ENCODE measurements around the gene RHOT1.
A peak's percentile ranks its signal among the peaks of the same experiment; 100 is the strongest.
"Not testable (repeated sequence)": the region's sequence is repeated elsewhere in the genome, so short reads cannot be mapped to it uniquely, and the experiment has no call there.

RHOT1 gene

DNA sequence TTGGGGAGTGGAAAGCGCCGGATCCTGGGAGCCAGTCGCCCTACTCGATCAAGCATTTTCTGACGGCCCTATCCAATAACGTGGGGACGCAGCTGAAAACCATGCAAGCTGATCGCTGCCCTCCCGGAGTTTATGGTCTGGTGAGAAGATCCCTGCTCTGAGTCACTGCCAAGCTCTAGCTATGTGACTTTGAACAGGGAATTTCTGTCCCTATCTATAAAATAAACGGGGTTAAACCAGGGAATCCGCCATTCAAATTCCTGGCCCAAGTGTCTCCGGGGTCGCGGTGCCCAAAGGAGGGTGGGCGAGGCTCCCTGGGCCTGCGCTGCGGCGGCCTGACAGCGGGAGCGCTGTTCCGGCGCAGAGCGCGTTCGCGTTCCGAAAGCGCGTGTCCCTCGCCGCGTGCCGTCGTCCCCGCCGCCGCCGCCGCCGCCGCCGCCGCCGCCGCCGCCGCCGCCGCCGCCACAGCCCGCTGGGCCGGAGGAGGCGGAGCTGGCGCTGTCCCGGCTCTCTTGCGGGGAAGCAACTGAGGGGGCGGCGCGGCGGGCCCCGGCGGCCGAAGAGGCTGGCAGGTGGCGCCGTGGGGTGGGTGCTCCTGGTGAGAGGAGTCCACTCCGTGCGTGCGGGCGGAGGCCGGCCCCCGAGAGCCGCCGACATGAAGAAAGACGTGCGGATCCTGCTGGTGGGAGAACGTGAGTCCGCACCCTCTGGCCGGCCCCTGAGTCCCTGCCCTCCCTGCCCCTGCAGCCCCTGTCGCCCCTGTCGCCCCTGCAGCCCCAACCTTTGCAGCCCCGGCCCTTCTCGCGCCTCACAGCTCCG, at the start of gene RHOT1:
RHOT1 (plus strand) TSS at position 465 of the 819 bp plus-strand sequence; CDS start at position 656, 191 bp downstream.
- peak; percentile 78 for DNase-seq

DNA sequence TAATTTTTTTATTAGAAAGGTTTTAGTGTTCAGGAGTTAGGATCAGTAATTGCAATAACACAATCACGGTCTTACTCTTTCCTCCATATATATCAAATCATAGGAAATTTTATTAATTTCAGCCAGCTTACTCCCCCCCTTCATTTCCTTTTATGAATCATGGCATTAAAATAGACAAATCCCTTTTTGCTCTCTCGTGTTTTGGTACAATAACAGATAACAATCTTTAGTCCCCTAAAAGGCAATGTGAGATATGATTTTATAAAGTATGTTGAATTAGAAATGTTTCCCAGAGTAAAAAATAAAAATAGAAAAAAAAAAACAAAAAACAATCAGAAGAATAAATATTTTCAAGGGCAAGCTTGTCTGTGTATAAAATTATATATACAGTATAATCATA, 42.6 kb upstream of the RHOT1 start:
- no peak for DNase-seq

DNA sequence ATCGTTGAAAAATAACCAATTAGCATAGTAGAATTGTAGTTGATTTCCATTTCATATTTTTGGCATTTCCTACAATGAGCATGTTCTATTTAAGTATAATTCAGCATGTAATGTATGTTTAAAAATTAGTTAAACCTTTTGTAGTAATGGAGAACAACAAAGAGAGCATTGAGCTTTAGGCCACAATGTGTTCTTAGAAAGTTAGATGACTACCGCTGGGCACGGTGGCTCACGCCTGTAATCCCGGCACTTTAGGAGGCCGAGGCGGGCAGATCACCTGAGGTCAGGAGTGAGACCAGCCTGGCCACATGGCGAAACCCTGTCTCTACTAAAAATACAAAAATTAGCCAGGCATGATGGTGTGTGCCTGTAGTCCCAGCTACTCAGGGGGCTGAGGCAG, 42.0 kb upstream of the RHOT1 start:
- DNase-seq, result not testable (repeated sequence)

DNA sequence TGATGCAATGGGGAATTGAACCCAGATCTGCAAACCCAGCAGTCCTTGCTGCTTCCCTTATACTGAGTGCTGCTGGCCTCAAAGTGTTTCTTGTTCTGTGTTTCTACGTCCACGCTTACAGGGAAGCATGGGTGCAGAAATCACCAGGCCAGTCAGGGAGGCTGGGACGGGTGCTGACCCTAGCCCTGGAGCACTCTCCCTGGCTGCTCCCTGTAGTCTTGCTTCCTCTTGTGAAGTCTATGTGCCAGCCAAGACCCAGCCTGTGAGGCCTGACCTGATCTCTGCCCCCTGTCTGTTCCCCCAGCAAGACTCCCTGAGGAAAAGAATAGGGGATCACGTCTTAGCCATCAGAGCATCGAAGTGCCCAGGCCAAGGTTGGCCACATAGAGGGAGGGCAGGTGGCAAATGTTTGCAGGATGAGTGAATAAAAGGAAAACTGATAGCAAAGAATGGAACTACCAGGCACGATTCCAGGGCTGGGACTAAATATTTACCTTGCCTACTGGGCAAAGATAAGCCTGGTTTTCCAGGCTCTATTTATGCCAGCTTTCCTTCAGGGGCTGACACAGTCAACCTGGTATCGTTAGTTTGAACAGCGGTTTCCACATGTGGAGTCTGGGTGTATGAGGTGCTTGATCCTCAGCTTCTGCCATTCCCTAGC, 41.2 kb upstream of the RHOT1 start:
- DNase-seq, result no peak

DNA sequence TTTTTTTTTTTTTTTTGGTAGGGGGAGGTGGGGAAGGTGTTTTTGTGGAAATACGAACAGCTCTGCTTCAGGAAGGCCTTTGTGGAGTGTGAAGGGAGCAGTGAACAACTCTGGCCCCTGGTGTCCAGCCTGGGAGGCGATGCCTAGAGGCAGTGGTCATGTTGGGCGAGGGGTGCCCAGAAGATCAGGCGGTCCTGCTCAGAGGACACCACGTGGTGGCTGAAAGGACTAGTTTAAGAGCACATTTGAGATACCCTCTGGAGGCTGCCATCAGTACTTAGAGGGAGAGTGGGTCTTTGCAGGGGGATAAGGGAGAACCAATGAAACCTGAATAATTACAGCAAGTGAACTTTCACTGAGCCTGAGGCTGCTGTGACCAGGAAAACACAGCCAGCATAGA, 40.1 kb upstream of the RHOT1 start:
- DNase-seq, result no peak

DNA sequence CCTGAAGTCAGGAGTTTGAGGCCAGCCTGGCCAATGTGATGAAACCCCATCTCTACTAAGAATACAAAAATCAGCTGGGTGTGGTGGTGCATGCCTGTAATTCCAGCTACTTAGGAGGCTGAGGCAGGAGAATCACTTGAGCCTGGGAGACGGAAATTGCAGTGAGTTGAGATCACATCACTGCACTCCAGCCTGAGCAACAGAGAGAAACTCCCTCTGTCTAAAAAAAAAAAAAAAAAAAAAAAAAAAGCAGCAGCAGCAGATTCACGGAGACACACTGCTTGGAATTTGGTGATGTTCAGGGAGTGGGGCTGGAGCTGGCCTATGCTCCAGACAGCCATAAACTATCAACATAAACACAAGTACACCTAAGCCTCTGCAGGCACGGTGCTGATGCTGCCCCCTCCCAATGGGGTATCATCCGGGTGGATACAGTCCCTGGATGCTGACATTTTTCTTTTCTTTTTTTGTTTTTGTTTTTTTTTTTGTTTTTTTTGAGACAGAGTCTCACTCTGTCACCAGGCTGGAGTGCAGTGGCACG, 39.6 kb upstream of the RHOT1 start:
- DNase-seq, result no peak

DNA sequence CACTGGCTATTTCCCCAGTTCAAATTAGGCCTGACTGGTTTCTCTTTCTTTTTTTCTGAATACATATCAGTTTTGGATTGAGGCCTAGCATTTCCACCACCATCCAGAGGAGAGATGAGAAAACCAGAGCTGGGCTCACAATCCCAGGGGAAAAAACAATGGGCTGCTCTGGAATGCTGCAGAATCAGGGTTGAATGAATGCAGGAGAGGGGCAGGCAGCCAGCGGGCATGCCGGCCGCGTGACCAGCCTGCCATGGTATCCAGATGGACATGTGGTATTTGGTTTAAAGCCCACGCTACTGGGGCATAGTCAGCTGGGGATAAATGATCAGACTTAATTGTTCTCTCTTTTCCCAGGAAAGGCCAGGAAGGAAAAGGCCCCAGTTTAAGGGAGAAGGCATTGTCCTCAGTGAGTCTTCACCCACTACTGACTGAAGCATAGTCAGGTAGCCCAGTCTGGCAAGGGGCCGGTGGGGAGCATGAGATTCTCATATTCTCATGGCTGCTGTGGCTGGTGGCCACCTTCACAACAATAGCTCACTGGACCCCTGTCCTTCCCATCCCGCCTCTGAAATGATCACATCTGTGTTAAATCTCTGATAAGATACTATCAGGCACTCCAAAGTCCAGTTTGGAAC, 38.7 kb upstream of the RHOT1 start:
- DNase-seq, result no peak

DNA sequence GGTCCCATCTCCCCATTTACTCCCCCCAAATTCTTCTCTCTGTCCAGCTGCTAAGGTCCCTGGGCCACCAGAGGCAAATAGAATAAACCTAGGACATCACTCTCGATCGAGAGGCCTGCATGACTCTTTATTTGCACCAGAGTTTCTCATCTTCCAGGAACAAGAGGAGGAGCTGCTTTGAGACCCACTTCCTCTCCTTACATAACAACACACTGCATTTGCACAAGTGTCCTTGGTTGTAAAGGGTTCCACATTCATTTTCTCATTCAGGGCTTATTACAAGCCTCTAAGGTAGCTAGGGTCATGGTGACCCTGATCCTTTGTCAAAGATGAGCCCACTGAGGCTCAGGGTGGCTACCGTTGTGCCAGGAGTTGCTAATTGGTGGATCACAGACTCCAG, 38.1 kb upstream of the RHOT1 start:
- no peak for DNase-seq

DNA sequence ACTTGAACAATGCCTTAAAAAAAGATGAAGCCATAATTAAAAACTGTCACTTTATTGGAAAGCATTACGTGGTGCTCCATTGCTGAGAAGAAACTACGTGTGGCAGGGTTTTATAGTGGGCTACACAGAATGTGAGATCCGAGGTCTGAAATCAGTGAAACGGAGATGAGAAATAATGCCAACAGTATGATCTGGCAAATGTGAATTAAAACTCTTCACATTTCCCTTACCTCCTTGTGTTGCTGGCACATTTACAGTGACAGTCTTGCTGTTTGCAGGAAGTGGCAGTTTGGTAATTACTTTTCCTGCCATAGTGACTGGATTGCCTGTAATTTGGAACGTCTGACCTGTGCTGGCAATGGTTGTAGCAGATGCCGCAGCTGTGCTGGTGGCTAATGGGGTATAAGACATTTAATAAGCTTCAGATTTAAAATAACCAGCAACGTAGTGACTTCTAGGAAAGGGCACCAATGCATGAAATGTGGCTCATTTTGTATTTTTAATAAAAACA, 35.8 kb upstream of the RHOT1 start:
- DNase-seq, result peak; percentile 41

DNA sequence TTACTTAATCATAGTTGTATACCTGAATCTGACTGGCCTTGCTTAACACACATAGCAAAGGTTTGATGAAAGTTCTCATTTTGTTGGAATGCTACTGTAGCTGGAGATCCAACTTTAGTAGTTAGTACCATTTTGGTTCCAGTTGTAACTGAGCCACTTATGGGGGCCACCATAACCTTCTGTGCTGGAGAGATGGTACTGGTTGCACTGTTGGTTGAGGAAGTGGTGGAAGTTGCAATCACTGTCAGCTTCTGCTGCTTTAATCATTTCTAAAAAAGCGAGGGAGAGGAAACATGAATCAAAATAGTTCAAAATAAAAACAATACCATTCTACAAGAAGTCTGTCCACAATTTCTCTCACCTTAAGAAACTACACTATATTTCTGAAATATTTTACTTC, 35.1 kb upstream of the RHOT1 start:
- peak; percentile 42 for DNase-seq

DNA sequence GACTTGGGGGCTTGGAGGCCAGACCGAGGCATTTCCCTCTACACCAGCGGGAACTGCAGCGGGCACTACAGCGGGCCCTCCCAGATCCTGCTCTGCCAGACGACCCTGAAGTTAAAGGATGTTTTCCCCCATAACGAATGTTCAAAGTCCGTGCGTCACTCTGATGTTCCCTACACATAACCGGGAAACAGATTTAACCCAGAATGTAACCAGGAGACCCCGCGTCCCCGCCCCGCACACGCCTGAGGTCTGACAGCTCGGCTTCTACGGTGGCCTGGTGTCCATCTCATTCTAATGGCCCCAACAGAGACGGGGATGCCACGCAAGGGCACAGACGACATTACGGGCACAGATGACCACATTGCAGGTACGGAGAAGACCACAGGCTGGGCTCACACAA, 31.7 kb upstream of the RHOT1 start:
- DNase-seq, result no peak

DNA sequence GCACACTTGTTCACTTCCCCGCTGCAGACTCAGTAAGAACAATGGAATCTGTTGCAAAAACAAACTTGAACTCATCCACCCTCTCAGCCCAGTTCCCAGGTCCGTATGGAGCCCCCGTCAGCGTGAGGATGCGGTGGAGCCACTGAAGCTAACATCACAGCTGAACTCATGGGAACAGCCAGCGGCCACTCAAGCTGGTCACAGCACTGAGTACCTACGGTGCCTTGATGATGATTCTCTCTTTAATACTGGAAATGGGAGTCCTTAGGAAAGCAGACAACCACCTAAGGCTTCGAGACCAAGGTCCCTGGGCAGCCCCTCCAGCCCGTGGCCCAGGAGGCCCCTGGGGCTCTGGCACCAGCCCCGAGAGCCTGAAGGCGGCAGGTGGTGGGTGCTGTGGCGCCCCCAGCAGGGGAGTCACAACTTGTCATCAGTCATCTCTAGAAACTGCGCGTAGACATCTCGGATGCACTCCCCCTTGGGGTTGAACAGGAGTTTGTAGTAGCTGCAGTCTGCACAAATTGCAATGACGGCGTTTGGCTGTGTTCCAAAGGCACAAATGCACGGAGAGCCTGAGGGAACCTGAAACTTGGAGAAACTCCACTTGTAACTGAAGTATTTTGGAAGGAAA, 31.0 kb upstream of the RHOT1 start:
- peak; percentile 45 for DNase-seq

DNA sequence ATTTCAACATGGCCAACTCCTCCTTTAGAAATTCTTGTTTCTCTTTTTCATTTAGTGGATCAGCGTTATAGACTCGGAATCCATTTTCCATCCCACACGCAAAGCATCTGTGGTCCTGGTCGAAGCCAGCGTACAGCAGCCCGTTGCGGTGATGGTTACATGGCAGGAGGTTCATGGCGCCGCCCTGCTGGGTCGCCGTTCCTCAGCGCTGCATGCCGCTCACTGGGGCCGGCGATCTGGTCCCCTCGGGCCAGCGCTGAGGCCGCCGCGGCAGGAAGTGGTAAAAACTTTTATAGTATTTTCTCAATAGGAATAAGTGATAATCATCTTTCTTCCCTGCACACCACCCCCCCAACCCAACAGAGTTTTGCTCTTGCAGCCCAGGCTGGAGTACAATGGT, 29.9 kb upstream of the RHOT1 start:
- DNase-seq, result no peak

DNA sequence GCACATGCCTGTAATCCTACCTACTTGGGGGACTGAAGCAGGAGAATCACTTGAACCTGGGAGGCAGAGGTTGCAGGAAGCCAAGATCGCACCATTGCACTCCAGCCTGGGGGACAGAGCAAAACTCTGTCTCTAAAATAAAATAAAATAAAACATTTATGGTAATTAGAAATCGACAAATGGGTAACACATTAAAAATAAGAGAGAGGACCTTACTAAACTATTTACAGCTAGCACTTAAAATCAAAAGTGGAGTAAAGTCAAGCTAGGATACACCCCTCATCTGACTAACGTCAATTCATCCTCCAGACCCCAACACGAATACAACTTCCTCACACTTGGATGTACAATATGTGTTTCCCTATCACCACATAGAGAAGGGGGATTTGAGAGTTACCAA, 27.8 kb upstream of the RHOT1 start:
- DNase-seq, result no peak

DNA sequence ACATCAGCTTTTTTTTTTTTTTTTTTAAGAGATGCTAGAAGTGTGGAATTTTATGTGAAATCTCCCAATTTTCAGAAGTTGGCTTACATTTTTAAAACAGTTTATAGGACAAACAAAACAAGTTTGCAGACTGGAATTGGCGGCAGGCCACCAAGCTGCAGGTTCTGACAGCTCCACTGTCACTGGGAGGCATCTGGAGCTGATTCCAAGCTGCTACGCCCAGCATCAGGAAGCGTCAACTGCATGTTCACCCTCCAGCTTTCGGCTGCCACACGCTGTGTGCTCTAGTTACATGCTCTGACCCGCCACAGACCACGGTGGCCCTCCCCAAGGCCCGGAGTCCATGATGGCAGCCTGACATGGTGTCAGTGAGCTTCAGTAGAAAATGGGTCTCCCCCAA, 26.8 kb upstream of the RHOT1 start:
- not testable (repeated sequence) for DNase-seq

DNA sequence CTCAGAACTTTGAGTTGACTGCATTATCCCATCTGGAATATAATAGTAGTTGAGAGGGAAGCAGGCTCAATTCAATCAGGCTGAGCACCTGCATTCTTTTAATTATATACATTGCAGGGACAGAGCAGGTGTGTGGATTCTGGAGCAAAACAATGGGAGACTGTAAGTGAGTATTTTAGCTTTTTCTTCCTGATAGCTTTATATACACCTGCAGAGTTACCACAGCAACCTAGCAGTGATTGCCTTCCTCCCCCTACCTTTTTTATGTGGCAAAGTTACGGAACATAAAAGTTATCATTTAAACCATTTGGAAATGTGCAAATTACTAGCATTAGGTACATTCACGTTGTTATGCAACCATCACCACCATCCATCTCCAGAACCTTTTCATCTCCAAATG, 25.4 kb upstream of the RHOT1 start:
- no peak for DNase-seq

DNA sequence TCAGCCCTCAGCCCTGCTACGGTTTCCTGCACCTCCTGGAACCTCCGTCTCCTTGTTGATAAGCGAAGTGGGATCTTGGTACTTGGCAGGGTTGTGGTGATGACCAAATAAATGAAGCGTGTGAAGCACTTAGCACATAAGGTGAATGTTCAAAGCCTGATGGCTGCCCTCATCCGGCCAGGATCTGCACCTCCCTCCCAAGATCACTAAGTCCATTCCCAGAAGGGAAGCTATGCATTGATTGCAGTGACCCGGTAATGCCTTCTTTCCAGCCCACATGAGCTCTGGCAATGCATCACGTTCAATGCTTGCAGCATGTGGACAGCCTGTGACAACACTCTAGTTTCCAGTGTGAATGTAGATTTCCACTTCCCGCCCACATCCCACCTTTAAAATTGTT, 24.9 kb upstream of the RHOT1 start:
- no peak for DNase-seq

DNA sequence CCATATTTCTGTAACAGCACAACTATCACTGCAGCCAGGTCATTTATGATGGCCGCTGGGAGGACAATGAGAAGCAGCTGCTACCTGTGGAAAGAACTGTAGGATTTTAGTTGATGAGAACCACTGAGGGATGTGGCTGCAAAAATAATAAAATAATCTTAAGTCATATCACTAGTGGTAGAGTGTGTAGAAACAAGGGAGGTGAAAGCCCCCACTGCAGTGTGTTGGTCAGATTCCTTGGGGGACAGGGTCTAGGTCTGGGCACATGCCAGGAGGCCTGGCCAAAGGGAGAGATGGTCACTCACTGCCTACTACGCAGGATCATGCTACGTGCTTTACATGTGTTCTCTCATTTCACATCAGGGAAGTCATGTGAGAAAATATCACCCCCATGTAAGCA, 24.2 kb upstream of the RHOT1 start:
- DNase-seq, result not testable (repeated sequence)

DNA sequence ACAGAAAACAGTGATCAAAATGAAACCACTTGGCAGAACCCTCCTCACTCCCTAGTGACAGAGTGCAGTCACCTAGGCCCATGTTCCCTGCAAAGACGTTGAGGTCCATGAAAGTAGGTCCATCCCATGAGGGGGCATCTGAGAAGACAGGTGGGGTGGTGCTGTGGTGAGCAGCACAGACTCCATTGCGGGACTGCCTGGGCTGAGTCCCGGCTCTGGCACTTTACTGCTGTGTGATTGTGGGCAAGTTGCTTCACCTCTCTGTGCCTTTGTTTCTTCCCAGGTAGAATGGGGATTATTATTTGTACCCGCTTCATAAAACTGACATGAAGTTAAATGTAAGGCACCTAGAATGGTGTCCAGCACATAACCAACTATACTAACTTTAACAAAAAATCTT, 23.5 kb upstream of the RHOT1 start:
- no peak for DNase-seq

DNA sequence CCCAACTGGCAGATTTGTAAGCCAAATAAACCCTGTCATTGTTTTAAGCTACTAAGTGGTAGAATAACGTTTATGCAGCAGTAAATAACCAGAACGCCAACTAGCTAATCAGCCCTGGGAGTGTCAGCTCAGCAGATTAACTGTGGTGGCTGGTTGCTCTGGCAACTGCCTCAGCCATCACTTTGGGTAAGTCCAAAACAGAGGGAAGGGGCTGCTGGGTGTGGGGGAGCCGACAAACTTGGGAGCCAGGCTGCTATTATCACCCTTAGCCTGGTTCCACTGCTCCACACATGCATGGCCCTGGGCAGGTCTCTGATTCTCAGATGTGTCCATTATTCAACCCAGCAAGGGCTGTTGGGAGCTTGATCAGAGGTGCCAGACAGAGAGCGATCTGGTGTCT, 22.2 kb upstream of the RHOT1 start:
- no peak for DNase-seq

DNA sequence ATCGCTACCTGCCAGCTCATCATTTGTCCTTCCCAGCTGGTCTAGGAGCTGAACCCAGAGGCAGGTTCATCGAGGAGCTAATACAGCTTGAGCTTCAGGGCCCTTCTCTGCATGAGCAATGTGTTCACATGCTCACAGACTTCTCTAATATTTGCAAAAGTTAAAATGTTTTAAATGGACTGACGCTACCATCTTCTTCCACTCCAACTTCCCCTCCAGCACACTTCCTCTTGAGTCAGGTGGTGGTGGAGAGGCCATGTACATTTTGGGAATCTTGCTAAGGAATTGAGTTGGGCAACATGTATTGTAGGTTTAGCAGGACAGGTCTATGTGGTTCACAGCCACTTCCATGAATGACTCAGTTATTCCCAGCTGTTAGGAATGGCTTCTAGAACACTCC, 21.6 kb upstream of the RHOT1 start:
- DNase-seq, result no peak

DNA sequence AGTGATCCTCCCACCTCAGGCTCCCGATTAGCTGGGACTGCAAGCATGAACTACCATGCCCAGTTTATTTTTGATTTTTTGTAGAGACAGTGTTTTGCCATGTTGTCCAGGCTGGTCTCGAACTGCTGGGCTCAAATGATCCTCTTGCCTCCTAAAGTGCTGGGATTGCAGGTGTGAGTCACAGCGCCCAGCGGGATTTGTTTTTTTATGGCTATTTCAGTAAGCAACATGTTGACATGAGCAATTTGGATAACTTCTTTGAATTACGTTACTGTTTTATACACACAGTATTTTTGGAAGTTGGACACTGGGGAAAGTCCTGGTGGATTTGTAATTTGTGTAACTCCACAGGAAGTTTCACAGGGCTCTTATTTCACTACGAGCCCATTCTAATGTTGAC, 18.5 kb upstream of the RHOT1 start:
- no peak for DNase-seq
